ENCODE measurements around the gene TRMT61B.

Gene TRMT61B

DNA sequence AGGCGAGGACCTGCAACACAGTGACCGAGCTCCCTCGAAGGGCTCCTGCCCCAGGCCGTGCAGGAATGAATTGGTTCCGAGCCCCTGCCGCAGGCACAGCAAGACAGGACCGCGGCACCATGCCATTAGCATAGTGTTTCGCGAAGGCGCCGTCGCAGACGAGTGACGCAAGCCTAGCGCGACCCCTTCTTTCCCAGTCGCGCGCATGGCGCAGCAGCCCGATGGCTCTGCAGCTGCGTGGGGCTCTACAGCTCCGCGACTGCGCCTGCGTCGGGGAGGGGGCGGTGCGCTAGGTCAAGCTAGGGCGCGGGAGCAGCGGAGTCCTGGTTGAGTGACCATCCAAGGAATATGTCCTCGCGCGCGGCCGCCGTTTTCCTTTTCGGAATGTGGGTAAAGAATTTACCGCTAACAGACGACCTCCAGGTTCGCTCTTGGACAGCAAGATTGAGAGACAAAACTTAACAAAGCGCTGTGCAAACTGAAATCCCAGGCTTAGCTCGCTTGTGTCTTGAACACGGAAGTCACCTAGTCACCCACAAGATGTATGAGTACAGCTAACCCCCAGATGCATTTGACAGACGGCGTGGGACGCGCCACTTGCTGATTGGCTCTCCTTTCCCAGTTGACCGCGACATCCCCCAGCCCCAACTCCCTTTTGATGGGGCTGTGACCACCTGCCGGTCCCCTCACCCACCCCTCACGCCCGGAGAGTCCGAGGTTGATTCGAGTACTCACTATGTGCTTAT, at the start of gene TRMT61B:
TRMT61B (minus strand) TSS at position 164 of the 746 bp plus-strand sequence; CDS start at position 132, 32 bp downstream.
- peak; percentile 98 for DNase-seq

DNA sequence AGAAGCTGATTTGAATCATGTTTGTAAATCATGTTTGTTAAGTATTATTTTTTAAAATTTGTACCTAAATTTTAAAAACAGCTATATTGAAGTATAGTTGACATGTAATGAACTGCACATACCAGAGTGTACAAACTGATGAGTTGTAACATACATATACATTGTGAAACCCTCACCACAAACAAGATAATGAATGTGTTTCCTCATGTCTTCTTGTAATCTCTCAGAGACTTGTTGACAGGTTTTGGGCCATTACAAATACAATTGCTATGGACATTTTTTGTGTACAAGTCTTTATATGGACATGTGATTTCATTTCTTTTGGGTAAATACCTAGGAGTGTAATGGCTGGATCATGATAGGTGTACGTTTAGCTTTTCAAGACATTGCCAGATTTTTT, 45.8 kb upstream of the TRMT61B start:
- DNase-seq = no peak

DNA sequence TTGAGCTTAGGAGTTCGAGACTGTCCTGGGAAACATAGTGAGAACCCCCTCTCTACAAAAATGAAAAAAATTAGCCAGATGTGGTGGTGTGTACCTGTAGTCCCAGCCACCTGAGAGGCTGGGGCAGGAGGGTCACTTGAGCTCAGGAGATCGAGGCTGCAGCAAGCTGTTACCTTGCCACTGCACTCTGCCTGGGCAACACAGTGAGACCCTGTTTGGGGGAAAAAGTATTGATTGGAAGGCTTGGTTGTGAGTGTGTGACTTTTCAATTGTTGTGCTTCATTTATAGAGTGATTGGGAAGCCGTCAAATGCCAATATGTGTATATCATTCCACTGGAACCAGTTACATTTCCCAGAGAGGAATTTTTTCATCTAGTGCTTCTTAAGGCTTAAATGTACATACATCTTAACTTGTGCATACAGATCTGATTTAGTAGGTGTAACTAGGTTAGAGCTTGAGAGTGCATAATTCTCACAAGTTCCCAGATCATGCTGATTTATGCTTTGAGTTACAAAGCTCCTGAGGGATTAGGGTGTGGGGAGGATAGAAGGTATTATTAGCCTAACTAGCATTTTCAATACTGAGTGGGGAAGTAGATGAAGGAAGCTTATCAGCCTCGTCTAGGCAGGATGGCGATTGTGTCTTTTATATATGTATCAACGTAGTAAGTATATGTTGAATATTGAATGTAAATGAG, 39.7 kb upstream of the TRMT61B start:
- no peak for DNase-seq

DNA sequence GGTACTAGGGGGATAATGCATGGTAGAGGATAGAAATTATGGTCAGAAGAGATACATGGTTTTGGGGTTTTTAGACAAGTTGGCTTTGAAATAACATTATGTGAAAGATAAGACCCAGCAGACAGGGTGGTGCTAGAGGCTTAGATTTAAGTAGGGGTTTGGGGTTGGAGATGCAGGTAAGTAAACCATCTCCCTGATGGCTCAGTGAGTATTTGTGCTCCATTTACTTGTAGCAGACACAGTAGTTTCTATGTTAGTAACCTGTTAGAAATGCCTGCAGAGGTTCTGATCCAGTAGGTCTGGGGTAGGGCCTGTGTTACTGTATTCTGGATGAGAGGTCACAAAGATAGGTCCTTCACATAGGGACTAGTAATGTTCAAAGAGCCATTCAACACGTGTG, 38.1 kb upstream of the TRMT61B start:
- DNase-seq = no peak

DNA sequence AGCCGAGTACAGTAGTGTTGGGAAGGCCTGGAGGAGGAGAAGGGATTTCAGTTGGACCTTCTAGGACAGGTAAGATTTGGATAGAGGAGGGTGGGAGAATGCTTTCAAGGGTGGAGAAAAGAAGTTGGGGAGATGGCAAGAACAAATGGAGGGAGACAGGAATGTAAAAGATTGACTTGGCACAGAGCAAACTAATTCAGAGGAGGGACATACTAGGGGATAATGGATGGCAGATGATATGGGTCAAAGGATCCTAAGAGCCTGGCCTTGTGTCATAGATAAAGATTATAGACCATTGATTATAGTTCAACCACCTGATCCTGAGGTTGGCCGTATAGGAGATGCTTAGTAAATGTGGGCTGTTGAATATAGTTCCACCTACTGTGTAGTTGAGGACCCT, 36.7 kb upstream of the TRMT61B start:
- no peak for DNase-seq

DNA sequence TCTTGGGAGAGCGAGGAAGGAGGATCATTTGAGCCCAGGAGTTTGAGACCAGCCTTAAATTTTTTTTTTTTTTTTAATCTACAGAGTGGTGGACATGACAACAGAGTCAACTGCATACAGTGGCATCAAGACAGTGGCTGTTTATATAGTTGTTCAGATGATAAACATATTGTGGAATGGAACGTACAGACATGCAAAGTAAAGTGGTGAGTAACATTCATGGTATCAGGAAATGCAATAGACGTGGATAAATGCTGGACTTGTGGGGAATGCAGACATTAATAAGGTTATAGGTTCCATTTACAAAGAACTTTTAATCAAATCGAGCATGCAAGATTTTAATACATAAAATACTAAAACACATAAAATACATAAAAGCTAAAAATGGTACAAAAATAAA, 36.3 kb upstream of the TRMT61B start:
- no peak for DNase-seq

DNA sequence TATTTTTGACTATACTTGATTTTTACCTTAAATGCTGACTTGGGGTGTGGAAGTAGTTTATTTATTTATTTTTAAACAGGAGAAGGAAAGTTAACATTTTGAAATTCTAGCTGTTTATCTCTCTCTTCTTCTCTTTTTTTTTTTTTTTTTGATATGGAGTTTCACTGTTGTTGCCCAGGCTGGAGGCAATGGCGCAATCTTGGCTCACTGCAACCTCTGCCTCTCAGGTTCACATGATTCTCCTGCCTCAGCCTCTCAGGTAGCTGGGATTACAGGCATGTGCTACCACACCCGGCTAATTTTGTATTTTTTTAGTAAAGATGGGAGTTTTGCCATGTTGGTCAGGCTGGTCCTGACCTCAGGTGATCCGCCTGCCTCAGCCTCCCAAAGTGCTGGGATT, 35.4 kb upstream of the TRMT61B start:
- DNase-seq = no peak

DNA sequence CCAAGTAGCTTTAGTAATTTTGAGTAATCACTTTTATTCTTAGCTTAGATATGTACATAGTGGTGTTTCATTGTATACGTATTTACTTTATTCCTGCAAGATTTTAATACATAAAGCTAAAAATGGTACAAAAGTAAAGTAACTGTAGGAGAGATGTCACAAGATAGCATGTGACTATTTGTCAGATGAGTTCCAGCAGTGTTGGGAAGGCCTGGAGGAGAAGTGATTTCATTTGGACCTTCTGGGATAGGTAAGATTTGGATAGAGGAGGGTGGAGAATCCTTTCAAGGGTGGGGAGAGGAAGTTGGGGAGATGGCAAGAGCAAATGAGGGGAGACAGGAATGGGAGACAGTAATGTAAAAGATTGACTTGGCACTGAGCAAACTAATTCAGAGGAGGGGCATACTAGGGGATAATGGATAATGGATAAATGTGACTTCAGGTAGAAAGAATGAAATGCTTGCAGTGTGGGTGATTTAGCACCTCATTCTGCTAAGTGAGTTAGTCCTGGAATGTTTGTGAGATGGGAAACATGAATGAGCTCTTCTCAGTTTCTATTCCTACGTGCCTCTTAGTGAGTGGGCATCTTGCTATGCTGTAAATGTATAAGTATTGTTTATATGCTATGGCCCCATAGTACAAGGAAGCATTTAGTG, 34.8 kb upstream of the TRMT61B start:
- no peak for DNase-seq

DNA sequence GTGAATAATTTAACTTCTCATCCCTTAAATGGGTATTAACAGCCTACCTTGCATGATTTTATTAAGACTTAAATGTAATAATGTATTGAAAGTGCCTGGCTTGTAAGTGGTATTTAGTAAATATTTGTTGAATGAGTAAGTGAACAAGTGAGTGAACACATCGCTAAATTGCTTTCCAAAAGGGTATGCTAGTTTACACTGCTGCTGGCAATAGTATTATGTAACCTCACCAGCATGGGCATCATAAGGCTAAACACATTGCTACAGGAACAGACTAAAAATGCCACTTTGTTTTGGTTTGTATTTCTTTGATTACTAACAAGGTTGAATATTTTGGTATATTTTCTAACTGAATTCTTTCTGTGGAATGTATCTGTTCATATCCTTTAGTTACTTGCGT, 34.2 kb upstream of the TRMT61B start:
- no peak for DNase-seq

DNA sequence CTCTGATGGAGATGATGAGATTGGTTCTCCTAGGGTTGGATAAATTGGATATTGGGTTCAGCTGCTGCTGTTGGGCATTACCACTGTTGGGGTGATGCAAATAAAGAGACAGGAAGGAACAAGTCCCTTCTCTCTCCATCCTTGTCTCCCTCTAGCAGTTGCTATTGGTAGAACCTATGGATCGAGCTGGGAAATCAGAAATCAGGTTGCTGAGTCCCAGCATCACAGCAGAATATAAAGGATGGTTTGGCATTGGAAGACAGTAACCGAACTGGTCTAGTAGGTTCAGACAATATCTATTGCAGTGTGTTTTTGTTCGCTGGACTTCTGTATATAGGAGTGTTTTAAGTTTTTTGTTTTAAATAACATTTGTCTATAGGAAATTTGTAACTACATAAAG, 32.5 kb upstream of the TRMT61B start:
- no peak for DNase-seq

DNA sequence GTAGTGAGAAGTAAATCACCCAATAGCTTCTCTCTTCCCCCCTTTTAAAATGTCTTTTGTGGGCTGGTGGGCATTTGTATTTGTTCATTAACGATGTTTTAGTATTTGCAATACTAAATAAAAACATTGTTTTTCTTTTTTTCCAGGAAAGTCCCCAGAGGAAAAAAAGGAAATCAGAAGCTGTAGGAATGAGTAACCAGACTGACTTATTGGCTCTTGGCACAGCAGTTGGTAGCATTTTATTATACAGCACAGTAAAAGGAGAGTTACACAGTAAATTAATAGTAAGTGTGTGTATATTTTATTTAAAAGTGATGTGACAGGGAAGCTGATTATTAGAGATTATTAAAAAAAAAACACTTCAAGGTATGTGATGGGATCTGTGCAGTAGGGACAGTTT, 31.7 kb upstream of the TRMT61B start:
- DNase-seq = no peak

DNA sequence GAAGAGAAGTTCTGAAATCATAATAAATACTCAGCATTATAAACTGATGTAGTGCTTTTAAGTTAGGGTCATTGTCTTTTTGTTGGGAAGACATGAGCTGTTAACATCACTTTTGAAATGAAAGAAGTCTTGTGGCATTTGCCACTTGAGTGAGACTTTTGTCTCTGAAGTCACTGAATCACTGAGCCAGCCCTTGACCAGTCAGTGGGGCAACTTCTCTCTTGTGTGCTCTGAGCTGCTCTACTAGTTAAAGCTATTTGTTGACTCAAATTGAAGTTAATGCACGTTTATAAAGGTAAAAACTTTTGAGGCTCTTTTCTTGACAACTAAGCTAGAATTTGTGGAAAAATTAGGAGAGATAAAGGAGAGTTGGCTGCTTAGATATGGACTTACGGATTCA, 31.1 kb upstream of the TRMT61B start:
- no peak for DNase-seq

DNA sequence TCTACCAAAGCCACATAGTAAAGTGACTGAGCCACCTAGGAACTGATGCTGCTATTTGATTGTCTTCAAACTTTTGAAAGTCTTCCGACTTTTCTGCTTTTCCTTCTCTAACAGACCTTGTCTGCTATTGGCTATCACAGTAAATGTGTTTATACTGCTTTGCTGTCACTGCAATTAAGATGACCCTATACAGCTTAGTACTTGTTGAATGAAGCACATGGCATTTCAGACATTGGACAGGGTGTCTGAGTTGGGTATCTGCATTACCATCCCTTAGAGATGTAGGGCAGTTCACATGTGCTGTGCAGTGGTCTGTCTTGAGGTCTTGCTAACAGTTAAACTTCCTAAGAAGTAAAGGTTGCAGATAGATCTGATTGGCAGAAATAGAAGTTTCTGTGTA, 27.9 kb upstream of the TRMT61B start:
- no peak for DNase-seq

DNA sequence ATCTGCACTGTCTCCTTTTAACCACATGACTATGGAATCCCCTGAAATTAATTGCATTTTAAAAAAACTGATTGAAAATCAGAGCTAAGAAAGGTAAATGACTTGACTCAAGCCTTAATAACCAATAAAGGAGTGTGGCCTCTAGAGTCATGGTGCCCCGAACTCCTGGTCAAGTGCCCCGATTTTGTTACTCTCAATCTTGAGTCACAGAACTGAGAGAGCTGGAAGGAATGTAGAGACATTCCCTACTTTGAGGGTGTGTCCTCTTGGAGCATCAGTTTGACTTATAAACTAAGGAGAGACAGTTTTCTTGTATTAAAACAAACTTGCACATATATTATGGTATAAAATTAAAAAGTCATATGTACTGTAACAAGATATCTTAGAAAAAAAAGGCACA, 26.8 kb upstream of the TRMT61B start:
- DNase-seq = no peak

DNA sequence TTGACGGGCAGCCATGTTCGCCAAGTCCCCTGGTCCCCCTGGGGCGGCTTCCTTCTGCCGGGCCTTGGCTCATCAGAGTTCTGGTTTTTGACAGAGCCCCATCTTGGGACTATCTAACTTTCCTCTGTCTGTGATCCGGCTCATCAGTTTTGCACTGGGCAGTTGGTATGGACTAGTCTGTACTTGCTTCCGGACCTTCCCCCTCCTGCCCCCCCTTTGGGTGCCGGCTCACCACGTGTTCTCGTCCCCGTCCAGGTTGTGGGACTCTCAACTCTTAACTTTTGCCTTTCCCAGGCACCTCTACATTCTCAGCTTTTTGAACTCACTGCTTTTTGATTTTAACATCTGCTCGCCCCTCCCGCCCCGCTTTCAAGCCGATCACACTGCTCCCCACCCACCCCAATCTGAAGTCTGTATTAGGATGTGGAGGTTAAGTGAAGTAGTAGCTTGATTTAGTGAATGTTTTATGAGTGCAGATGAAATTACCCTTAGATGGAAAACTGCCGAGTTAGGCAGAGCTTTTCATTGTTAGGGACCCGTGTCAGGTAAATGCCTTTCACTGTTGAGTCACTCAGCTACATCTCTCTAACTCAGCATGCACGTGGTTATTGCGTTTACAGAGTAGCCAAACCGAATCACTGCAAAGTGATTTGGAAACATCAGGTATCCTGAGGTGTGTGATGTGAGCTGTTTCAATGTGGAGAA, 25.2 kb upstream of the TRMT61B start:
- DNase-seq = peak; percentile 68

DNA sequence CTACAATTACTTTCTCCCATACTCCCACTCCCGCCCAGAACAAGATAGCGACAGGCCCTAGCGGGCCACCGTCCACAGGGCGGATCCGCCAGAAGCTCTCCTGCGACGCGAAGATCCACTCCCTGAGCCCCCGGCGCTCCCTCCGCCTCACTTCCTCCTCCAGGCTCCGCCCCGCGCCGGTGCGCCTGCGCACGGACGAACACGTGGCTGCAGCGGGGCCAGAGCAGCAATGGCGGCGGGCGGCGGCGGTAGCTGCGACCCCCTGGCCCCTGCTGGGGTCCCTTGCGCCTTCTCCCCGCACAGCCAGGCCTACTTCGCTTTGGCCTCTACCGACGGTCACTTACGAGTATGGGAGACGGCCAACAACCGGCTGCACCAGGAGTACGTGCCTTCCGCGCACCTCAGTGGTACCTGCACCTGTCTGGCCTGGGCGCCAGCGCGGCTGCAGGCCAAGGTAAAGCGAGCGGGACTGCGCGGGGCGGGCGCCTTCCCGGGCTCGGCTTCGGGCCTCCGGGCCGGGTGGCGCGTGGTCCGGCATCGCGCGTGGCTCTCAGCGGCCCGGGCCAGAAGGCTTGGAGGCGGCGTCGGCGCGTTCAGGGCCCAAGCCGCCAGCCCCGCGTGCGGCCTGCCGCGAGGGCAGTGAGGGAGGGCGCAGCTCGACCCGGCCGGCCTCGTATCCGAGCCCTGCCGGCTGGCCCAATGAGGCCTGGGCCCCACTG, 24.5 kb upstream of the TRMT61B start, which contains the start of gene WDR43:
WDR43 (plus strand) TSS at position 198 of the 719 bp plus-strand sequence; CDS start at position 230, 32 bp downstream.
- peak; percentile 97 for DNase-seq

DNA sequence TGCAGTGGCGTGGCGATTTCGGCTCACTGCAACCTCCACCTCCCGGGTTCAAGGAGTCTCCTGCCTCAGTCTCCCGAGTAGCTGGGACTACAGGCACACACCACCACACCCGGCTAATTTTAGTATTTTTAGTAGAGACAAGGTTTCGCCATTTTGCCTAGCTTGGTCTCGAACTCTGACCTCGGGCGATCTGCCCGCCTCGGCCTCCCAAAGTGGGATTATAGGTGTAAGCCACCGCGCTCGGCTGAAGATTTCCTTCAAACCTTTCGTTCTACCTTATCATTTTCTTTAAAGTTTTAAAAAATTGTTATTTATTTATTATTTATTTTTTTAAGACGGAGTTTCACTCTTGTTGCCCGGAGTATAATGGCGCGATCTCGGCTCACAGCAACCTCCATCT, 23.4 kb upstream of the TRMT61B start:
- DNase-seq = no peak

DNA sequence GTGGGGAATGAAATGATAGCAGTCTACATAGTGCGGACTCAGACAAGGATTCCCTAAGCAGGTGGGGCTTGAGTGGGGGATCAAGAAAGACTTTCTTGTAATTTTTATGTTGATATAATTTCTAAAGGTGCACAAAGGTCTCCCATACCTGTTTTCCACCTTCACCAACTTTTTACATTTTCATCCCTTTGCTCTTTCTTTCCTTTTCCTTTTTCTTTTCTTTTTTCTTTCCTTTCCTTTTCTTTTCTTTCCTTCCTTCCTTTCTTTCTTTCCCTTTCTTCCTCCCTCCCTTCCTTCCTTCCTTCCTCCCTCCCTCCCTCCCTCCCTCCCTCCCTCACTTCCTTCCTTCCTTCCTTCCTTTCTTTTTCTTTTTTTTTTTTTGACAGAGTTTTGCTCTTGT, 10.1 kb upstream of the TRMT61B start:
- no peak for DNase-seq

DNA sequence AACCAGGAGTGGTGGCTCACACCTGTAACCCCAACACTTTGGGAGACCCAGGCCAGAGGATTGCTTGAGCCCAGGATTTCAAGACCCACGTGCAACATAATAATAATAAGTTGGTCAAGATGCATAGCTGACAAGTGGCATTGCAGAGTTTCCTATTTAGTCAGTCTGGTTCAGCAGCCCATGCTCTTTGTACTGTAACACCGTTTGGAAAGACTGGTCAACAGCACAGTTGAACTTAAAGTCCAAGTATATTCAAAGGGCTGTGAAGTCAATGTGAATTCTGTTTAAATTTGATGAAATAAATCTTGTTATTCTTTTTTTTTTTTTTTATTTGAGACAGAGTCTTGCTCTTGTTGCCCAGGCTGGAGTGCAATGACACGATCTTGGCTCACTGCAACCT, 1.5 kb upstream of the TRMT61B start:
- DNase-seq = no peak

DNA sequence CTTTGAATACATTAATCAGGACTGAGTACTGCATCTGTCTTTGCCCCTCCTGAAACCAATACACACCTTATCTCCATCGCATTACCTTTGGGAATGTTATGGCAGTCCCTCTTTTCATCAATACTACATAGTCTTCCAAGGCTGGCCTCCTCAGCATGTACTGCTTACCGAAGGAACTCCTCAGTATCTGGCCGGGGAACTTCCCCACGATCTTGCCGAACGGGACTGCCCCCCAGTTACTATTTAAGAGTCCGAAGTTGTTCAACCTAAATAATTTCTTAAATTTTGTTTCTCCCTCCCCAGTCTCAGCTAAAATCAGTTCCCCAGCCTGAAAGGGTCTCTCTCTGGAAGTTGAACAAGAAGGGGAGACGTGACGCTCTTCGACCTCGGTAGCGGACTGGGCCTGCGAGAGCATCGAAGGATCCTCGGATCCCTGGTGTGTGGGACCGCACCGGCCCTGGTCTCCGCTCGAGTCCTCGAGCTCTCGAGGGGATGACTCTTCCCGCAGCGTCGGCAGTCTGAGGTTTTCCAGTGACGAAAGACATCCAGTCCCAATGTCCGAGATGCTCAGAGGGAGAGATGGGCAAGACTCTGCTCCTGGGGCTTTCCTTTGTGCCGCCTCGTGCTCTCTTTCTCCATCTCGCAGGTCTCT, 489 bp downstream of the TRMT61B start:
- DNase-seq = peak; percentile 38

DNA sequence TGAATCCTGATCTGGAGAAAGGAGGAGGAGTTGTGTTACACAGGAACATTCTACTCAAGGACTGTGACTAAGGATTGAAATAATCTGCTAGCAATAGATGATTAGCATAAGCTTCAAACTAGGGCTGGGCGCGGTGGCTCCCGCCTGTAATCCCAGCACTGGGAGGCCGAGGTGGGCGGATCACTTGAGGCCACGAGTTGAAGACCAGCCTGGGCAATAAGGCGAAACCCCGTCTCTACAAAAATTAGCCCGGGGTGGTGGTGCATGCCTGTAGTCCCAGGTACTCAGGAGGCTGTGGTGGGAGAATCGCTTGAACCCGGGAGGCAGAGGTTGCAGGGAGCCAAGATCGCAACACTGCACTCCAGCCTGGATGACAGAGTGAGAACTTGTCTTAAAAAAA, 1.5 kb downstream of the TRMT61B start:
- DNase-seq = no peak

DNA sequence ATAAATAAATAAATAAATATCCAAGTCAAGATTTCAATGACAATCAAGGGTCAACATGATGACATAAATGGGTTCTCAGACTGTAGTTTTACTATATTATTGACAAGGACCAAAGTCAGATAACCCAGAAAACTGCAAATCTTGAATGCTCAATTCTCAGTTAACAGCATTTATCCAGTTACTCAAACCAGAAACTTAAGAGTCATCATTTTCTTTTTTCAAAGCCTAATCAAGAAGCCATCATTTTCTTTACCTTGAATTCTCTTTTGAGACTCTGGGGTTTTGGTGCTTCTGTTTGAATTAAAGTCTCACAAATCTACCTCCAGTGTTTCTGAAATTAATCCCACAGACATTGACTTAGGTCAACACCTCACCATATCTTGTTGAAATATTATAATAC, 14.1 kb downstream of the TRMT61B start:
- DNase-seq = no peak
